Neuronal stem cell (in vitro differentiated cells): ENCODE measurements around the gene MAPK10.

Source experiments
- DNase-seq: peaks from one replicate; pipeline ENCODE4 v3.0.0-alpha.2; 2013; ENCODE audit warnings: low spot score
- H2AFZ ChIP-seq: one replicate; pipeline ENCODE4 v1.6.1; 2013; ENCODE audit warnings: mild to moderate bottlenecking, low read length, inconsistent platforms
- H2AK5ac ChIP-seq: 2 replicates; pipeline ENCODE4 v1.6.1; 2013; ENCODE audit warnings: low read depth, mild to moderate bottlenecking, inconsistent platforms, low read length, moderate library complexity, mixed read lengths
- H2BK120ac ChIP-seq: 2 replicates; pipeline ENCODE4 v1.6.1; 2013; ENCODE audit warnings: low read depth, mild to moderate bottlenecking, inconsistent platforms, low read length, moderate library complexity, mixed read lengths
- H2BK12ac ChIP-seq: one replicate; pipeline ENCODE4 v1.6.1; 2013; ENCODE audit warnings: low read length, inconsistent platforms
- H2BK15ac ChIP-seq: 2 replicates; pipeline ENCODE4 v1.6.1; 2013; ENCODE audit warnings: mild to moderate bottlenecking, low read length, inconsistent platforms, mixed read lengths
- H2BK5ac ChIP-seq: one replicate; pipeline ENCODE4 v1.6.1; 2013; ENCODE audit warnings: inconsistent platforms, mild to moderate bottlenecking, low read length, moderate library complexity
- H3K14ac ChIP-seq: one replicate; pipeline ENCODE4 v1.6.1; 2013; ENCODE audit warnings: low read length, inconsistent platforms
- H3K18ac ChIP-seq: 2 replicates; pipeline ENCODE4 v1.6.1; 2013; ENCODE audit warnings: low read length, inconsistent platforms
- H3K23ac ChIP-seq: 2 replicates; pipeline ENCODE4 v1.6.1; 2013; ENCODE audit warnings: low read depth, mild to moderate bottlenecking, mixed read lengths, low read length, inconsistent platforms; ENCODE audit not compliant: poor library complexity
- H3K27ac ChIP-seq: replicated peaks from 3 replicates; pipeline ENCODE4 v1.5.1; 2013; ENCODE audit warnings: low read length, inconsistent platforms
- H3K27me3 ChIP-seq, 3 experiments: 2 replicates each; pipeline ENCODE4 v1.6.1; 2013; ENCODE audit warnings: low read length in 3 of 3, mild to moderate bottlenecking in 2 of 3, inconsistent platforms in 1 of 3, low read depth in 1 of 3, mixed read lengths in 1 of 3, moderate library complexity in 1 of 3; ENCODE audit not compliant: control insufficient read depth in 3 of 3, insufficient read depth in 3 of 3
- H3K36me3 ChIP-seq, 2 donors: replicated peaks in 1 of 2; 2 replicates each; pipeline ENCODE4 v1.6.1; 2013; ENCODE audit warnings: low read length in 2 of 2; ENCODE audit not compliant: control insufficient read depth in 2 of 2, insufficient read depth in 2 of 2
- H3K4ac ChIP-seq: 2 replicates; pipeline ENCODE4 v1.6.1; 2013; ENCODE audit warnings: inconsistent platforms, mild to moderate bottlenecking, low read length, moderate library complexity
- H3K4me1 ChIP-seq, 2 donors: 1 replicate in 1 of 2; 2 replicates in 1 of 2; pipeline ENCODE4 v1.6.1; 2013; ENCODE audit warnings: low read length in 2 of 2, low read depth in 1 of 2; ENCODE audit not compliant: control insufficient read depth in 2 of 2, insufficient read depth in 1 of 2
- H3K4me2 ChIP-seq: one replicate; pipeline ENCODE4 v1.6.1; 2013; ENCODE audit warnings: mild to moderate bottlenecking, low read length, inconsistent platforms; ENCODE audit not compliant: insufficient read depth, poor library complexity, severe bottlenecking
- H3K4me3 ChIP-seq, 2 donors: 2 replicates each; pipeline ENCODE4 v1.5.1; 2013; ENCODE audit warnings: low read length in 2 of 2, mild to moderate bottlenecking in 2 of 2, inconsistent platforms in 1 of 2, moderate library complexity in 1 of 2
- H3K79me1 ChIP-seq: one replicate; pipeline ENCODE4 v1.6.1; 2013; ENCODE audit warnings: low read depth, mild to moderate bottlenecking, inconsistent platforms, low read length, moderate library complexity
- H3K9ac ChIP-seq: one replicate; pipeline ENCODE4 v1.6.1; 2013; ENCODE audit warnings: mild to moderate bottlenecking, low read depth, low read length, inconsistent platforms; ENCODE audit not compliant: poor library complexity
- H3K9me3 ChIP-seq, 2 donors: replicated peaks in 1 of 2; 2 replicates each; pipeline versions ENCODE3 to v1.6.1; 2013; ENCODE audit warnings: low read length in 2 of 2, mild to moderate bottlenecking in 2 of 2, inconsistent platforms in 1 of 2, low read depth in 1 of 2, mixed read lengths in 1 of 2, moderate library complexity in 1 of 2; ENCODE audit not compliant: control insufficient read depth in 2 of 2, insufficient read depth in 1 of 2
- H4K8ac ChIP-seq: one replicate; pipeline ENCODE4 v1.6.1; 2013; ENCODE audit warnings: low read depth, mild to moderate bottlenecking, inconsistent platforms, low read length, moderate library complexity
- H4K91ac ChIP-seq: one replicate; pipeline ENCODE4 v1.6.1; 2013; ENCODE audit warnings: low read length, low read depth, mild to moderate bottlenecking, inconsistent platforms; ENCODE audit not compliant: poor library complexity
- WGBS, 2 donors: extraction: QIAGEN DNeasy Blood & Tissue Kit; methylation state at CpG; one replicate each; pipeline ENCODE4 v1.1.7; 2013; ENCODE audit warnings: missing lambda C conversion rate in 2 of 2, mixed read lengths in 1 of 2; ENCODE audit not compliant: insufficient read length in 2 of 2, insufficient replicate concordance in 1 of 2; ENCODE audit errors: extremely low coverage in 2 of 2; 5-methylcytosine and 5-hydroxymethylcytosine counted together

Gene MAPK10

DNA sequence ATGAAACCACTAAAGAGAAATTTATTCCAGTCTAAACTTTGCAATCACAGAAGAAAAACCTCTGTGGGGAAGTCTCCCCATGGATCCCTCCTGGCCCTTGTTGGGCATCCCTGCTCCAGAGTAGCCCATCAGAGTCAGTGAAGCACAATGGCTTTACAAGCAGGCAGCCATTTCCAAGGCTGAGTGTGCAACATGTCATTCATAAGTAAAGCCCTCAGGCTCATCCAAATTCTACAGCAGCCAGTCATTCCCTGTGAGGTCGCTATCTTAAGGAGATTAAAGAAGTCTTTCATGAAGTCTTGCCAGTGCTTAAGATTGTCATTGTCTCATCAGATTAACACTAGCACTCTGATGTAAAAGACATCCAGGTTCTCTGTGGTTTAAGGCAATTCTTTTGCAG, 17.0 kb upstream of the MAPK10 start:
- Histone ChIP-seq H3K4me1 (peaks cover 0 to 4% of the 10 kb centered on the region in 2 donors), H3K27me3 (no peaks in the 10 kb centered on the region), H3K9me3 (peaks cover 10 to 34% of the 10 kb centered on the region in 2 donors), H2BK120ac (no peak overlapping the region), H2BK5ac (no peak overlapping the region), H3K4ac (no peak overlapping the region), H2AK5ac (no peak overlapping the region), H2BK12ac (no peak overlapping the region), H2AFZ (peak overlapping the region; percentile 43), H3K4me3 (no peak overlapping the region), H3K18ac (no peak overlapping the region), H3K14ac (no peak overlapping the region), H2BK15ac (no peak overlapping the region), H3K27ac (no peak overlapping the region), H4K91ac (no peak overlapping the region), H3K23ac (no peak overlapping the region), H4K8ac (no peak overlapping the region), H3K4me2 (no peak overlapping the region), H3K79me1 (no peaks in the 10 kb centered on the region), H3K9ac (no peak overlapping the region), H3K36me3 (peaks cover 0 to 3% of the 10 kb centered on the region in 2 donors)
- DNase-seq = no peak
- WGBS, 2 donors = no CpG with 5 or more reads among the region's 1 CpG

DNA sequence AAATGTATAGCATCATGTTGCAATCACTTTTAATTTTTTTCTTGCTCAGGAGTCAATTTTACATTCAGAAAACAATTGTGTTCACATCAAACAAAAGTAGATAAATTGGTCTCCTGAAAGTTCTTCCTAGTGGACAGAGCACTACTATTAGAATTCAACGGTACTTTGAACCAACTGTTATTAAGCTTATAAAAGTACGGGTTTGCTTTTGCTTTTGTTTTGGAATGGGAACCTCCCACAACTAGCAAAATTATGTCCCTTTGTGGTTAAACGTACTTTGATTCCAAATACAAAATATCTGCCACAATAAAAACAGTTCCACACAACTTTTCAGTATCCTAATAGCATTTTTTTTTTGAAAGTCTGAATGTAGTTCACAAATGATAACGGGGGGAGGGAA, 8.6 kb upstream of the MAPK10 start:
- Histone ChIP-seq H3K4ac (no peak overlapping the region), H3K14ac (no peak overlapping the region), H3K4me3 (no peak overlapping the region), H3K23ac (no peak overlapping the region), H2BK120ac (no peak overlapping the region), H4K91ac (no peak overlapping the region), H3K9ac (no peak overlapping the region), H3K27me3 (no peaks in the 10 kb centered on the region), H3K79me1 (no peaks in the 10 kb centered on the region), H3K27ac (no peak overlapping the region), H3K9me3 (peaks cover 0 to 4% of the 10 kb centered on the region in 2 donors), H2AK5ac (no peak overlapping the region), H2BK12ac (no peak overlapping the region), H4K8ac (no peak overlapping the region), H3K4me1 (peaks cover 0 to 3% of the 10 kb centered on the region in 2 donors), H2BK15ac (no peak overlapping the region), H2AFZ (no peak overlapping the region), H3K4me2 (no peak overlapping the region), H3K18ac (no peak overlapping the region), H3K36me3 (no peaks in the 10 kb centered on the region), H2BK5ac (no peak overlapping the region)
- WGBS, 2 donors = no CpG with 5 or more reads among the region's 4 CpGs
- DNase-seq = no peak

DNA sequence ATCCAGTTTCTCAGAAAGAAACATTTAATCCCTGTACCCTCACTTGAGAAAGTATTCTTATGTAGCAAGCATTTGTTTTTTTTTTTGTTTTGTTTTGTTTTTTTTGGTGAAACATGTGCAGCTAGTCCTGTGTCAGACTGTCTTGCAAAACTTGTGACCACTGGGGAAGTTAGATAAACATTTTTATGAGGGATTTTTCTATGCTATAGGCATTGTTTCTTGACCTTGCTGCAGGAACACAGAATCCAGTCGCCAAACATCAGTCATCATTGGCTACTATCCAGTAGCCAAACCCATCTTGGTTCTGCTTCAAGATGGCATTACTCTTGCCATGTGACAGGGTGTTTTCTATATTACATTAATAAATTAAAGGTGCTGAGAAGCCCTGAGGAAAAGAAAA, 7.7 kb upstream of the MAPK10 start:
- Histone ChIP-seq H3K36me3 (no peaks in the 10 kb centered on the region), H3K79me1 (no peaks in the 10 kb centered on the region), H3K4ac (no peak overlapping the region), H4K91ac (no peak overlapping the region), H3K14ac (no peak overlapping the region), H3K4me1 (peaks cover 0 to 3% of the 10 kb centered on the region in 2 donors), H3K4me2 (no peak overlapping the region), H3K18ac (no peak overlapping the region), H3K9ac (no peak overlapping the region), H3K27me3 (no peaks in the 10 kb centered on the region), H3K4me3 (no peak overlapping the region), H3K9me3 (no peaks in the 10 kb centered on the region), H2BK120ac (no peak overlapping the region), H3K27ac (no peak overlapping the region), H2BK15ac (no peak overlapping the region), H2BK12ac (no peak overlapping the region), H4K8ac (no peak overlapping the region), H3K23ac (no peak overlapping the region), H2AK5ac (no peak overlapping the region), H2BK5ac (no peak overlapping the region), H2AFZ (no peak overlapping the region)
- DNase-seq = no peak
- WGBS, 2 donors = no CpG with 5 or more reads among the region's 1 CpG

- Histone ChIP-seq H3K36me3 (no peaks in the 10 kb centered on the region), H3K9me3 (no peaks in the 10 kb centered on the region), H2AFZ (no peak overlapping the region), H3K4ac (no peak overlapping the region), H2BK5ac (no peak overlapping the region), H3K4me1 (peaks cover 1 to 3% of the 10 kb centered on the region in 2 donors), H2BK120ac (no peak overlapping the region), H3K4me2 (no peak overlapping the region), H4K8ac (no peak overlapping the region), H2BK15ac (no peak overlapping the region), H3K27ac (no peak overlapping the region), H2AK5ac (no peak overlapping the region), H3K9ac (no peak overlapping the region), H3K4me3 (no peak overlapping the region), H3K27me3 (no peaks in the 10 kb centered on the region), H3K14ac (no peak overlapping the region), H4K91ac (no peak overlapping the region), H3K23ac (no peak overlapping the region), H2BK12ac (no peak overlapping the region), H3K79me1 (no peaks in the 10 kb centered on the region), H3K18ac (no peak overlapping the region)
- no peak for DNase-seq
- WGBS, 2 donors = no CpG with 5 or more reads among the region's 1 CpG
Measured at GRCh38 chr4:86366920-86367319, 7.1 kb upstream of the MAPK10 start.
